Panc1 (cell line): ENCODE measurements around the gene C5. TPM values are rescaled to one million over a fixed set of nuclear protein-coding genes. Genes with fewer than 3 reads are reported as not detected.

Experiments
- ATAC-seq: fragments of 200-7000 bp; cut with Tn5 transposase; 2 replicates; pipeline ENCODE4 v1.9.1; 2020; ENCODE audit warnings: mild to moderate bottlenecking, moderate library complexity
- BruUV-seq: library from RNA; stranded (reverse); fragments of 400-500 nt; replicated peaks from 2 replicates; lab custom pipeline; 2021; lab: Mats Ljungman, UMichigan
- CTCF ChIA-PET: fragments of 300-600 bp; sonication (Branson Sonifier 250); formaldehyde crosslinking; loops from one replicate; lab custom pipeline; 2022; ENCODE audit warnings: antibody characterized with exemption; lab: Charles Lee
- POLR2A ChIA-PET: fragments of 300-600 bp; sonication (Branson Sonifier 250); formaldehyde crosslinking; loops from one replicate; lab custom pipeline; 2022; ENCODE audit warnings: antibody characterized with exemption; lab: Charles Lee
- DNase-seq: peaks from one replicate; pipeline ENCODE4 v3.0.0-alpha.2; 2010; ENCODE audit warnings: low read depth, low spot score
- H3K27ac ChIP-seq: 2 replicates; pipeline ENCODE4 v1.5.1; 2011; ENCODE audit warnings: mild to moderate bottlenecking, low read length, inconsistent platforms
- H3K27me3 ChIP-seq: fragments of 200-500 bp; sonication (Bioruptor generic); 2 replicates; pipeline ENCODE4 v1.6.0; 2014; ENCODE audit warnings: low read length, inconsistent platforms; ENCODE audit not compliant: control insufficient read depth, insufficient read depth
- H3K36me3 ChIP-seq: fragments of 200-500 bp; sonication (Bioruptor generic); 2 replicates; pipeline ENCODE4 v1.5.1; 2014; ENCODE audit warnings: inconsistent platforms, mild to moderate bottlenecking, low read length, moderate library complexity; ENCODE audit not compliant: control insufficient read depth, insufficient read depth
- H3K4me1 ChIP-seq: 2 replicates; pipeline ENCODE4 v1.5.1; 2011; ENCODE audit warnings: inconsistent platforms, mild to moderate bottlenecking, low read length, moderate library complexity; ENCODE audit not compliant: control insufficient read depth, insufficient read depth
- H3K4me3 ChIP-seq, 2 experiments: 2 replicates each; pipeline ENCODE4 v1.5.1; 2011 to 2012; ENCODE audit warnings: low read depth in 2 of 2, low read length in 2 of 2, mild to moderate bottlenecking in 2 of 2, inconsistent platforms in 1 of 2, moderate library complexity in 1 of 2
- H3K9me3 ChIP-seq: fragments of 200-500 bp; sonication (Bioruptor generic); 2 replicates; pipeline ENCODE4 v1.5.1; 2014; ENCODE audit warnings: low read depth, mild to moderate bottlenecking, inconsistent platforms, low read length, moderate library complexity; ENCODE audit not compliant: control insufficient read depth, insufficient read depth
- POLR2AphosphoS5 ChIP-seq: IDR thresholded peaks from 2 replicates; pipeline ENCODE4 v1.6.1; 2012; ENCODE audit warnings: mild to moderate bottlenecking, low read depth, low read length, moderate library complexity
- REST ChIP-seq, 2 experiments: IDR thresholded peaks; 2 replicates each; pipeline ENCODE4 v1.6.1; 2011 to 2012; ENCODE audit warnings: low read depth in 2 of 2, control low read depth in 1 of 2, low read length in 1 of 2, mild to moderate bottlenecking in 1 of 2, moderate library complexity in 1 of 2; ENCODE audit not compliant: insufficient read depth in 1 of 2
- SIN3A ChIP-seq: IDR thresholded peaks from 2 replicates; pipeline ENCODE4 v1.6.1; 2012; ENCODE audit warnings: low read depth, mild to moderate bottlenecking, low read length, moderate library complexity, borderline replicate concordance; ENCODE audit not compliant: insufficient read depth
- TCF7L2 ChIP-seq: IDR thresholded peaks from 2 replicates; pipeline ENCODE4 v1.6.1; 2011; ENCODE audit warnings: mild to moderate bottlenecking, low read depth, low read length, inconsistent platforms
- in situ Hi-C: cut with HindIII; loops from 2 replicates; pipeline ENCODE4 v1.10.0; 2016; ENCODE audit warnings: low sequenced_read_pairs, low pct_unique_long_range_greater_than_20kb
- intact Hi-C: fragments of 100-400 bp; cut with micrococcal nuclease; formaldehyde crosslinking; loops from one replicate; pipeline ENCODE4 v1.10.0; 2022; ENCODE audit not compliant: unreplicated experiment
- total RNA-seq: library from RNA; stranded (reverse); gene quantifications from one replicate; pipeline ENCODE4 v1.2.1, GENCODE V29; 2021; ENCODE audit not compliant: unreplicated experiment
- TF ChIP-seq, protein P1 (sequence below): fragments of 450-650 bp; IDR thresholded peaks from 2 replicates; pipeline ENCODE4 v1.5.1; 2017; ENCODE audit warnings: mild to moderate bottlenecking

Gene C5
- total RNA-seq, 1 experiment from 2014 or later = 1.6 TPM

GRCh38 chr9:121026260-121026691 lies 23.8 kb downstream of the C5 start:
- intact Hi-C loops (no loop called here), in situ Hi-C loops (no loop called here)
- TF ChIP-seq, protein P1, sequence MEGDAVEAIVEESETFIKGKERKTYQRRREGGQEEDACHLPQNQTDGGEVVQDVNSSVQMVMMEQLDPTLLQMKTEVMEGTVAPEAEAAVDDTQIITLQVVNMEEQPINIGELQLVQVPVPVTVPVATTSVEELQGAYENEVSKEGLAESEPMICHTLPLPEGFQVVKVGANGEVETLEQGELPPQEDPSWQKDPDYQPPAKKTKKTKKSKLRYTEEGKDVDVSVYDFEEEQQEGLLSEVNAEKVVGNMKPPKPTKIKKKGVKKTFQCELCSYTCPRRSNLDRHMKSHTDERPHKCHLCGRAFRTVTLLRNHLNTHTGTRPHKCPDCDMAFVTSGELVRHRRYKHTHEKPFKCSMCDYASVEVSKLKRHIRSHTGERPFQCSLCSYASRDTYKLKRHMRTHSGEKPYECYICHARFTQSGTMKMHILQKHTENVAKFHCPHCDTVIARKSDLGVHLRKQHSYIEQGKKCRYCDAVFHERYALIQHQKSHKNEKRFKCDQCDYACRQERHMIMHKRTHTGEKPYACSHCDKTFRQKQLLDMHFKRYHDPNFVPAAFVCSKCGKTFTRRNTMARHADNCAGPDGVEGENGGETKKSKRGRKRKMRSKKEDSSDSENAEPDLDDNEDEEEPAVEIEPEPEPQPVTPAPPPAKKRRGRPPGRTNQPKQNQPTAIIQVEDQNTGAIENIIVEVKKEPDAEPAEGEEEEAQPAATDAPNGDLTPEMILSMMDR = no peak
- TF ChIP-seq SIN3A (no peak), POLR2AphosphoS5 (no peak), TCF7L2 (no peak), REST (IDR thresholded peaks at IDR 0.05; ENCODE audit: insufficient read depth in 1 of 2, low read depth in 2 of 2, low read length in 1 of 2) (no peak)
- DNase-seq (no peak), ATAC-seq (no peak)
- Histone ChIP-seq H3K36me3 (no peaks in the 10 kb centered on the region), H3K4me3 (no peak overlapping the region), H3K27ac (no peak overlapping the region), H3K4me1 (no peaks in the 10 kb centered on the region), H3K27me3 (no peaks in the 10 kb centered on the region), H3K9me3 (no peaks in the 10 kb centered on the region)
- BruUV-seq = no TSS peak
- ChIA-PET POLR2A (no interaction called here), CTCF (no interaction called here)

- ChIA-PET CTCF (interaction anchor here (0.6 to 0.9 kb wide), 2 partner anchors 36 to 47 kb away, joined by 3 read pairs; no protein-coding TSS in a partner anchor), POLR2A (no interaction called here)
- H3K9me3 ChIP-seq = no peaks in the 10 kb centered on the region
- H3K4me3 ChIP-seq = no peak overlapping the region
- no peaks in the 10 kb centered on the region for H3K4me1 ChIP-seq
- no peaks in the 10 kb centered on the region for H3K27me3 ChIP-seq
- intact Hi-C loops (no loop called here), in situ Hi-C loops (no loop called here)
- ATAC-seq = no peak
- no TSS peak for BruUV-seq
- H3K27ac ChIP-seq = no peak overlapping the region
- DNase-seq = no peak
- no peaks in the 10 kb centered on the region for H3K36me3 ChIP-seq
- no peak for TF ChIP-seq SIN3A
- TF ChIP-seq TCF7L2 = no peak
- no peak for TF ChIP-seq REST (IDR thresholded peaks at IDR 0.05; ENCODE audit: insufficient read depth in 1 of 2, low read depth in 2 of 2, low read length in 1 of 2)
- TF ChIP-seq, protein P1 = no peak
- no peak for TF ChIP-seq POLR2AphosphoS5
Observed at GRCh38 chr9:121024237-121024636, 25.8 kb downstream of the C5 start.
